CD4-positive, alpha-beta T cell treated with Interferon alpha-2 for 1 hour (primary cell): ENCODE results near the gene GSTA4.

ENCODE experiments used
- DNase-seq, 2 donors: peaks; one replicate each; pipeline ENCODE4 v3.0.0-alpha.2; 2020 to 2022

GSTA4 gene, protein sequence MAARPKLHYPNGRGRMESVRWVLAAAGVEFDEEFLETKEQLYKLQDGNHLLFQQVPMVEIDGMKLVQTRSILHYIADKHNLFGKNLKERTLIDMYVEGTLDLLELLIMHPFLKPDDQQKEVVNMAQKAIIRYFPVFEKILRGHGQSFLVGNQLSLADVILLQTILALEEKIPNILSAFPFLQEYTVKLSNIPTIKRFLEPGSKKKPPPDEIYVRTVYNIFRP

GRCh38 chr6:52995089-52995912 lies at the start of gene GSTA4:
TSS of gene GSTA4 (minus strand) at chr6:52995284. CDS start at chr6:52994243, 1,041 bp downstream.
- peak; percentile 92 to 93 for DNase-seq

DNA sequence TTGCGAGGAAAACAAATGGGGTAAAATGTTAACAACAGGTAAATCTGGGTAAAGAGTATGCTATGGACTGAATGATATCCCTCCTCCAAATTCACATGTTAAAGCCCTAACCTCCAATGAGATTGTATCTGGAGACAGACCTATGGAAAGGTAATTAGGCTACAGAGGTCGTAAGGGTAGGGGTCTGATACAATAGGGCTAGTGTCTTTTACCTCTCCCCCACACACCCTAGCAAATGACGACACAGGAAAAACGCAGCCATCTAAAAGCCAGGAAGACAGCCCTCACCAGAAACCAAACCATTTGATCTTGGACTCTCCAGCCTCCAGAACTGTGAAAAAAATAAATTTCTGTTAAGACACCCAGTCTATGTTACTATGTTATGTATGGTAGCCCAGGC lies 49.5 kb upstream of the GSTA4 start:
- DNase-seq: no peak

GRCh38 chr6:53044071-53044470 lies 49.0 kb upstream of the GSTA4 start:
- DNase-seq: no peak

GRCh38 chr6:53043581-53043980 lies 48.5 kb upstream of the GSTA4 start:
- DNase-seq: no peak

DNA sequence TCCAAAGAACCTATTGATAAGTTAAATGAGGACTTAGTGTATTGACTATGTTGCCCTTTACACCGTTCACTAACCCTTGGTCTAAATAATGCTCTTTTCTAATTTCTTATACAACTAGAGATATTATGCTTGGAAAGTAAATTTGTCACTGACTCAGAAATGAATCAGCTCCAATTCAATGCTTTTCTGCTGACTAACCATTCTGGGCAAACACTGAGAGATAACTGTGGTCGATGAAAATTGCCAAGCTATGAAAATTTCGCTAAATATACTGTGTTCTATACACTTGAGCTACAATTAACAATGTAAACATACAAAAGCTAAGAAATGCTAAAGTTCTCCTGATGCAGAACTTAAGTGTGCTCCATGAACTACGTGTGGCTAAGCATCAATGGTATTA lies 47.0 kb upstream of the GSTA4 start:
- no peak for DNase-seq

DNA sequence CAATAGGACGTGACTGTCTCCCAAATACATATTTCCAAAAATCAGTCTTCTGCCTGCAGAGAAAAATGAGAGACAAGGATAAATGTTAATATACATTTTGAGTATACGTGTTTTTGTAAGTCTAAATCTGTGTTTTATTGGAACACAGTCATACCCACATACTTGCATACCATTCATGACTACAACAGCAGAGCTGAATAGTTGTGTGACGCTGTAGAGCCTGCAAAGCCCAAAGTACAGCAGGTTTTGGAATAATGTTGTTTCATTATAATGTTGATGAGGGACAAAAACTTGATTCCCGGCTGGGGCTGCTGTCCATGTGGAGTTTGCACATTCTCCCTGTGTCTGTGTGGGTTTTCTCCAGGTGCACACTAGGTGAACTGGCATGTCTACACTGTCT lies 46.3 kb upstream of the GSTA4 start:
- no peak for DNase-seq

- DNase-seq: no peak
Measured at GRCh38 chr6:53038596-53038995, 43.5 kb upstream of the GSTA4 start.

DNA sequence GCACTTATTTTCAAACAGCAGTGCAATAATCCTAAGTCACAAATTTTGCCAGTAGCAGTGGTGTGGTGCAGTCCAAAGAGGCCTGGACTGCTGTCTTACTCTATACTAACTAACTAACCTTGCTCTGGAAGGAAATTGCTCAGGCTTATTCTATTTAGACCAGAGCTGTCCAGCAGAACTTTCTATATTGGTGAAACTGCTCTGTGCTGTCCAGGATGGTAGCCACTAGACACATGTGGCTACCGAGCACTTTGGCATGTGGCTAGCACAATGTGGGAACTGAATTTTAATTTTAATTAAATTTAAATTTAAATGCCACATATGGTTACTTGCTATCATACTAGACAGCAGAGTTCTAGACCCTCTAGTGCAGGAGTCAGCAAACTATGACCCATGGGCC lies 43.1 kb upstream of the GSTA4 start:
- no peak for DNase-seq

DNA sequence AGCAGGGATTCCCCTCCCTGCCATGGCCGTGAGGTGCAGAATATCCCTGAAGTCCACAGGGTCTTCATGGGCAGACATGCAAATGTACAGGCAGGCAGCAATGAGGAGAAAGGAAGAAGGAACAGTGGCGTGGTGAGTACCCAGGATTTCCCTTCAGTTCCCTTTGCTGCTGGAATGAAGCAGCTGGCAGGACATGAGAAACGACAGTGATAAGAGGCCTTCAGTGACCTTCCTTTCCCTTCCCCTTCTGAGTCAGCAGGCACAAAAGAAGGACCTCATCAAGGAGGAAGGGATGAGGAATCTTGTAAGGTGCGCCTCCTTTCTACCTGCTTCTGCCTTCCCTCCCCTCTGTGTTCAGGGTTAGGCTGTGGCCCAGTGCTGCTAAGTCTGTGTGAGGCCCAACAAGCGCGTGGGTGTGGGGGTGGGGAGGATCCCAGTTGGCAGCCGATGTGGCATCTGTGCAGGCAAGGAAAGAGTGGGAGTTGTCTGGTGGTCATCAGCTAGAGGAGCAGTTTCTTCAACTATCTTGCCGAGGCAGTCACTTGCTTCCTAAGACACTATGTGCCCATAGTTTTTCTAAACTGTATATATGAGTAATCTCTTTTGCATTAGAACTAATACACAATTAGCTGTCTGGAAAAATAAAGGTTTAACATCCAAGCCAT lies 40.6 kb upstream of the GSTA4 start:
- DNase-seq: no peak

- DNase-seq: no peak
Measured at GRCh38 chr6:53033764-53034163, 38.7 kb upstream of the GSTA4 start.

DNA sequence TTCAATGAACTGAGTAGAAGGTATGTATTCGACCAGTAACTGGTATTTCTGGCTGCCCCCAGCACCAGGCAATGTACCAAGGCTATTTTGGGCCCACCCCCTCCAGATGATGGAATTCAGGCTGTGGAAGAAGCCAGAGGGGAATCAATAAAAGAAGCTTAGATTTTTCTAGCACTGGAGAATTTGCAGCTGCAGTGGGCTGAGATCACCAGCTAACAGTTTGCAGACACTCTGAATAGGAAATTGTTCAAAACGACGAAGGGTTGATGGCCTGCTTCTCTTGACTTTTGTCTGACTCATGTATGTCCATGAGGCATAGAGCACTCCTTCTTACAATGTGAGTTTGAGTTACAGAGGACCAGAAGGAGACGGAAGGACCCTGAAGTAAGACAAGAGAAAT lies 37.8 kb upstream of the GSTA4 start:
- no peak for DNase-seq

GRCh38 chr6:53031281-53031680 lies 36.2 kb upstream of the GSTA4 start:
- no peak for DNase-seq

GRCh38 chr6:53029761-53030160 lies 34.7 kb upstream of the GSTA4 start:
- DNase-seq: no peak

- DNase-seq: no peak
Measured at GRCh38 chr6:53029257-53029656, 34.2 kb upstream of the GSTA4 start.

DNA sequence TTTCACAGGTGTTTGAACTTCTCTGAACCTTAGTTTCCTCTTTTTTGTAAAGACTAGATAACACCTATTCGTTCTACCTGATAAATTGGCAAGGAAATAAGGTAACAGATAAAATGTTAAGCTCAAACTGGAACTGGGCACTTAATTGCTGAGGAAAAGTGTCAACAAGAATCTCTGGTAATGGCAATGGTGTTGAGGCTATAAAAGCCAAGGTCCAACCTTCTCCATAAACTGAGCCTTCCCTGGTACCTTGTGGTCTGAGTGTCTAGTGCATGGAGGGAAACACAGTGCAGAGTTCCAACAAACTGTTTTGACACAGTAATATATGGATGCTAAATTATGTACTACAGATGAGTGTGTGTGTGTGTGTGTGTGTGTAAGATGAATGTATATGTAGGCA lies 33.4 kb upstream of the GSTA4 start:
- DNase-seq: no peak

- DNase-seq: no peak
Measured at GRCh38 chr6:53027131-53027718, 32.1 kb upstream of the GSTA4 start.

- DNase-seq: no peak
Measured at GRCh38 chr6:53026526-53026925, 31.4 kb upstream of the GSTA4 start.

- no peak for DNase-seq
Measured at GRCh38 chr6:53023323-53023722, 28.2 kb upstream of the GSTA4 start.

- DNase-seq: no peak
Measured at GRCh38 chr6:53020005-53020744, 25.1 kb upstream of the GSTA4 start.

GRCh38 chr6:53018446-53018845 lies 23.4 kb upstream of the GSTA4 start:
- DNase-seq: no peak

GRCh38 chr6:53015486-53015885 lies 20.4 kb upstream of the GSTA4 start:
- DNase-seq: no peak

GRCh38 chr6:53014744-53015143 lies 19.7 kb upstream of the GSTA4 start:
- DNase-seq: no peak

- no peak for DNase-seq
Measured at GRCh38 chr6:53014063-53014462, 19.0 kb upstream of the GSTA4 start.
